GM21360 (cell line): Measurements from ENCODE around the gene CHN2.

ENCODE experiments used
- ATAC-seq: cut with Tn5 transposase; IDR thresholded peaks from one replicate; pipeline ENCODE4 v1.9.1; 2021; ENCODE audit warnings: mild to moderate bottlenecking, moderate library complexity; ENCODE audit not compliant: unreplicated experiment

CHN2 gene

DNA sequence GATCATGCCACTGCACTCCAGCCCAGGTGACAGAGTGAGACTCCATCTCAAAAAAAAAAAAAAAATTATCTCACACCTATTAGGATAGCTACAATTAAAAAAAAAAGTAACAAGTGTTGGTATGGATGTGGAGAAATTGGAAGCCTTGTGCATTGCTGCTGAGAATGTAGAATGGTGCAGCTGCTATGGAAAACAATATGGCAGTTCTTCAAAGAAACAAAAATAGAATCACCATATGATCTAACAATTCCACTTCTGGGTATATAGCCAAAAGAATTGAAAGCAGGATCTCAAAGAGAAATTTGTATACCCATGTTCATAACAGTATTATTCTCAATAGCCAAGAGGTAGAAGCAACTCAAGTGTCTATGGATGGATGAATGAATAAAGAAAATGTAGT lies 225.4 kb downstream of the CHN2 start:
- no peak for ATAC-seq

DNA sequence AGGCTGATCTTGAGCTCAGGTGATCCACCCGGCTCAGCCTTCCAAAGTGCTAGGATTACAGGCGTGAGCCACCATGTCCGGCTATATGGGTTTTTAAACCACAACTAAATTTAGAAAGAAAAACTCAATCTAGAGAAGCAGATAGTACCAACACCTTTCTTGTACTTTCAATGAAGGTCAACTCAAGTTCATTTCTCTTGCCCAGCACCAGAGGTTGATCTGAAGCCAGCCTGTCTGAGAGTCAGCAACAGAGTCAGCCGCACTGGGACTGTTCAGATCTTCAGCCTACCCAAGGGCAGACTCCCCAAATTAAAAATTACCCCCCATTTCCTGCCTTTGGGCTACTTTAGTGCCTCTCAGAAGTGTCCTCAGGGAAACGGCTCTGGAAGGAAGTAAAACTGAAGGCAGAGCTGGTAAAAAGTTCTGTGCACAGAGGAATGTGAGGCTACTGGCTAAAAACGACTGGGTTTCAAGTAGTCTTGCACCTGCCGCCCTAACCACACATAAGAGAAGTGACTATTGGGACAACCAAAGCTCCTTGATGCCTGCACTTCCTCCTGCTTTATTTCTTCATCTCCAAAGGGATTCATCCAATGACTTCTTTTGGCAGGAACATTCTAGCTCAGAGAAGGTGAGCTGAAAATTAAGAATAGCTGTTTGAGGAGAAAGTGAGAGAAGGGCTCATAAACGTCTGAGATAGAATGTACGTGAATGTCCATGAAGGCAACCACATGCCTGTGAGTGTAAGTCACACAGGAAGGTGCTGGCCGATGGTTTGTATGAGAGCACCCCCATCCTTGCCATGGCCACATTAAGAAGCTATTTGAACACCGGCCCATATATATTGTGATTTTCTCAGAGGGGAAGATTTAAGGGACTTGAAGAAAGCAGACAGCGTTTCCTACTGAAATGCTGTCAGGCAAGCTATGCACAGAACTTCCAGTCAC lies 226.7 kb downstream of the CHN2 start:
- no peak for ATAC-seq

DNA sequence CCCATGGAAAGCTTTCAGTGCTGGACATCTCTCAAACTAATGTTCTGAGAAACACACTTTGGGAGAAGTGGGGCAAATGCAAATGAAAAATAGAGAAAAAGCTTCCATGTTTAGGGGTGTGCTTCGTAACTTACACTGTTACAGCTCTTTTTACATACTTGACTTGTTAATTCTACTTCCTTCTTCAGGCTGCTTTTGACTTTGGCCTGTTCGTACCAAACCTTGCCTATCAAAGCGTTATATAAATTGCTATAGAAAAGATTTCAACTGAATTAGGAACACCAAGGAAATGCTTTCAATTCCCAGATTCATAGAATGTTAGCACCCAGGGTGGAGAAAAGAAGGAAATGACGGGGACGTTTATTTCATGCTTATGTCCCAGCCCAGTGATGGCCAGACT lies 228.3 kb downstream of the CHN2 start:
- ATAC-seq: no peak

DNA sequence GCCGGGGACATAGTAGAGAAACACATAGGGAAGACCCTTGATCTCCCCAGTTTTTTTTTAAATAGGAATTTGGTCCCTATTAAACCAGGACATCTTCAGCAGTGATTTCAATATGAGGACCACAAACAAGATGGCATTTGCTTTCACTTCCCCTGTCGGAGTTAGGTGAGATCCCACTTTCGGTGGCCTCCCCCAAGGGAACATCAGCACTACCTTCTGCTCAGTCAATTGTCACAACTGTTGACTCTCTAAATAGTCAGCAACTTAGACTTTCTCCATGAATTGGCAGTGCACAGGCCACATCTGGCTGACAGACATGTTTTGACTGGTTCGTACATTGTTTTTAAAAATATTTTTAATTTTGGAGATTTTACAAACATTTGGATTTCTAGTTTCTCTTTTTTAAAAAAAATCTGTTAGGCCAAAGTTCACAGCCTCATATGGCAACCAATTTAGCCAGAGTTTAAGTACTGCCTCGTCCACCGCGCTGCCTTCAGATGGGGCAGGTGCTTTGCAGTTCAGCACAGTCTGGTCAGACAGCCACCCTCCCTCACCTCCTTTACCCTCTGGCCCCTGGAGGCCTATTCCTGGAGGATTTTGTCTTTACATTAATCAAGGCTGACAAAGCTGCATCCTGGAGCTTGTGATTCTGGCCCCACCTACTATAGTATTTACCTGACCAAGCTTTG lies 229.9 kb downstream of the CHN2 start:
- ATAC-seq: peak; percentile 67

DNA sequence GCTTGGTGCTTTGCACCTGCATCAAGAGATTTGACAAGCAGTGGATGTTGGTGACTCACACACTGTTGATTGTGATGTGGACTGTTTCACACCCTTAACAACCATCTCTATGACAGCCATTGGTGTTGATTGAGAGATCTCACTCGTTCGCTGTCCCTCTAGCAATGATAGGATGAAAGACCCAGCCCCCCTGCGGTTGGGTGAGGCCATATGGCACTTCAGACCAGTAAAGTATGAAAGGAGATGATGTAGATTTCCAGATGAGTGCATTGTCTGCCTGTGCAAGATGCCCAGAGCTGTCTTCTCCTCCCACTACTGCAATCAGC lies 230.4 kb downstream of the CHN2 start:
- no peak for ATAC-seq

DNA sequence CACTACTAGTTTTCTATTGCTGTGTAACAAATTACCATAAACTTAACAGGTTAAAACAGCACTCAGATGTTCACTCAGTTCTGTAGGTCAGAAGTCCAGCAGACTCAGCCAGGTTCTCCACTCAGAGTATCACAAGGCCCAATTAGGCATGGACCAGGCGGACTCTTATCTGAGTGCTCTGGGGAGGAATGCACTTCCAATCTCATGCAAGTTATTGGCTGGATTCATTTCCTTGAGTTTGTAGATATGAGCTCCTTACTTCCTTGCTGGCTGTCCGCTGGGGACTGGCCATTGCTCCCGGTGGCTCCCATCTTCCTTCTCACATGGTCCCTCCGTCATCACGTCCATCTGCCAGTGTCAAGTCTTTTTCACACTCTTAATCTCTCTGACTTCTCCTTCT lies 232.0 kb downstream of the CHN2 start:
- ATAC-seq: no peak

DNA sequence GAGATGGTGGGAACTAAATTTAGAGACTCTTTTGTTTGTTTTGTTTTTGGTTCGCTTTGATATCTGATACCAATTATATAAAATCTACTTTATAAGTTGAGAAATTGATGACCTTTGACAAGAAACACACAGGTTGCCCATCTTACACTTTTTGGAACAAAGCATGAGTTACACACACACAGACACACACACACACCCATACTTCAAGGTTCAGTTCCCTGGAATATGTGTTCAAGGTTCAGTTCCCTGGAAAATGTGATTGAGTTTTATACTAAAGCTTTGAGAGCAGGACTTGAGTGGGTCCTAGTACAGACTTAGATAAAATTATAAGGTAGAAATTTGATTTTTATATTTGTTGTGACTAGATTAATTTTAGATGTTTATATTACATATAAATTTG lies 234.8 kb downstream of the CHN2 start:
- no peak for ATAC-seq

DNA sequence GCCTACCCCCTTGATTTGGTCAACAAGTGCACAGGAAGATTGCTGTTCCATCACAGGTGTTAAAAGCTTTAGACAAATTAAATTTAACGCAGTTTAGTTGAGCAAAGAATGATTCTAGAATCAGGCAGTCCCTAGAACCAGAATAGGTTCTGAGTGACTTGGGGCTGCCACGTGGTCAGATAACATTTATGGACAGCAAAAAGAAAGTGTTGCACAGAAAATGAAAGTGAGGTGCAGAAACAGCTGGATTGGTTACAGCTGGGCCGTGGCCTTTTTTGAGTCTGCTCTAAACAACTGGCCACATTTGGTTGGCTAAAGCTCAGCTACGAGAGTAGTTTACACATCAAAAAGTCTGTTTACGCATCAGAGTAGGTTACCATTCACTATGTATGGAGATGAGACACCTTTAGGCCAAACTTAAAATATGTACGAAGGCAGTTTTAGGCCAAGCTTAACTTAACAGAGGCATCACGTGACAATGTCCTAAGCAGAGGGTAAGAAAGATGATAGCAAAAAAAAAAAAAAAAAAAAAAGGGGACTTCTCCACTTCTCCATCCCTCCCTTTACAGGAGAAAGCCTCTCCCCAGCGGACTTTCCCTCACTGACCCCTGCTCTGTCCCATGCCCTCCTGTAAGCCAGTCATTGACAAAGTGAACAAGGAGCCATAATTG lies 235.8 kb downstream of the CHN2 start:
- ATAC-seq: no peak

DNA sequence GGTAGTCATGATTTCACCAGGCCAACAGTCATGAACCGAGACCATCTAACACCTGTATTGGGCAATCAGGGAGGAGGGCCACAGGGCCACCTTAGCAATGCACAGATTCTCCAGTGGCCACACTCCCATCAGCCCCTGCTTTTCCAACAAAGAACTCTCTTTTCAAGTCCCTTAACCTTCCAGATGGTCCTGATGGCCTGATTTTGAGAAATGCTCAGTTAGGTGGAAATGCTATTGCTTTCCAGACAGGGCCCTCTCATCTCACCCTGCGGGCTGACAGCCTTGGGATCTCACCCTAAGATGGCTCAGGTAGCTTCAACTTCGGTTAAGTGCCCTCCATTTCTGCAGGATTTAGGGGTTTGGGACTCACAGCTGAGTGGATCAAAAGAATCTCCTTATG lies 237.1 kb downstream of the CHN2 start:
- ATAC-seq: no peak

DNA sequence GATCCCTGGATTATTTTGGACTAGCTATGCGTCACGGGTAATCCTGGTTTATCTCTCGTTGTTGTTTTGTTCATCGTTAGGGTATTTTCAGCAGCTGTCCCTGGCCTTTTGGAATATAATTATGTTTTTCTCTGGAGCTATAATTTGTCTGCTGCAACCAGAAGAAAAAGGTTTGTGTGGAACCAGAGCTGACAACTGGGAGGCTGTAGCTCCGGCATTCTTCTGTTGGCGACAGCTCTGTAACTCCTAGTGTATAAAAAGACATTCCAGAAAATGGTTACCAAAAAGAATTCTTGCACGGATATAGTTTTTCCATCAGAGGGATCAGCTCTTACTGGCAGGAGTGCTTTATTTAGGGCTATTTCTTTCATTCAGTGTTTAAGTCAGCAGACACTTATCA lies 238.1 kb downstream of the CHN2 start:
- no peak for ATAC-seq

DNA sequence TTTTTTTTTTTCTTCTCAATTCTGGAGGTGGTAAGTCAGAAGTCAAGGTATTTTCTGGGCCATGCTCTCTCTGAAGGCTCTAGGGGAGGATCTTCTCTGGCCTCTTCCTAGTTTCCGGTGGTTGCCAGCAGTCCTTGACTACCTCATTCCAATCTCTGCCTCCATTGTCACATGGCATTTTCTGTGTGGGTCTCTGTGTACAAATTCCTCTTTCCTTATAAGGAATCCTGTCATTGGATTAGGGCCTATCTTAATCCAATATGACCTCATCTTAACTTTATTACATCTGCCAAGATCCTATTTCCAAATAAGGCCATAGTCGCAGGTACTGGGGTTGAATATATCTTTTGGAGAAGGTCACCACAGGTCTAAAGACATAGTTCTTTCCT lies 239.8 kb downstream of the CHN2 start:
- no peak for ATAC-seq

DNA sequence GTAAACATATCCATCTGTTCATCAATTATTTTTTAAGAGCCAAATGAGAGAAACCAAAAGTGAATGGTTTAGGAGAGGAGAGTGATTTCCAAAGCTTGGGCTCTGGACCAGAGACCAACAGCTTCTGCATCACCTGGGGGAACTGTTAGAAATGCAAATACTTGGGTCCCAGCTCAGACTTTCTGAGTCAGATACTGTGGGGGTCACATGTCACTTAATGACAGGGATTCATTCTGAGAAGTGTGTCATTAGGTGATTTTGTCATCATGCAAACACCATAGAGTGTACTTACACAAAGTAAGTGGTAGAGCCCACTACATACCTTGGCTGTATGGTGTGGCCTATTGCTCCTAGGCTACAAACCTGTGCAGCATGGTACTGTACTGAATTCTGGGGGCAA lies 240.6 kb downstream of the CHN2 start:
- ATAC-seq: peak; percentile 49

DNA sequence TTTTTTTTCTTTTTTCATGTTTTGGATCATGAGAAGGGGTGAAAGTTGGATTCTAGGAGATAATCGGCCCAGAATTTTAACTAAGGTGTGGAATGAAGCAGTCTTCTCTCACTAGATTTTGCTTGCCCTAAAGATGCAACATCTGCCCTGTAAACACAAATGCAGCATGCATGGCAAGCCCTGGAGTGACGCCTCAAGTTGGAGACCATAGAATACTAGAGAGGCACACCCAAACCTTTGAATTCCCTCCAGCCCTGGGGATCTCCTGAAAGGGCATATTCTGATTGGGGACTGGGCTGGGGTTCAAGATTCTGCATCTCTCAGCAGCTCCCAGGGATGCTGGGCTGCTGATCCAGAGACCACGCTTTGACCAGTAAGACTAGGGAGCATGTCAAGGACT lies 241.3 kb downstream of the CHN2 start:
- no peak for ATAC-seq

DNA sequence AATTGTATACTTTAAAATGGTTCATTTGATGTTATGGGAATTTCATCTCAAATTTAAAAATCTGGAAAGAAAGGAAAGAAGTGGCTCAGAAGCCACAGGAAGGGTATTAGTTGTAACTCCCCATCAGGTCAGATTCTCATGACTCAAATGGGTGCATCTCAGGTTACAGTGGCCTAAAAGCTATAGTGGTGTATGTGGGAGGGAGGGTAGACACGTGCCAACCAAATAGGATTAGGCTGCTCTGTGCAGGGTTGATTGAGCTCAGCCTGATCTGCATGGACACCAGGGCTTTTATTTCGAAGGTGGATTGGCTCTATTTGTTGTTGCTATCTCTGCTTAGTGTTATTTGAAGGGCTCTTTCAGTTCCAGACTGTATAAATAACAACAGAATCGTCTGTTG lies 247.6 kb downstream of the CHN2 start:
- no peak for ATAC-seq

DNA sequence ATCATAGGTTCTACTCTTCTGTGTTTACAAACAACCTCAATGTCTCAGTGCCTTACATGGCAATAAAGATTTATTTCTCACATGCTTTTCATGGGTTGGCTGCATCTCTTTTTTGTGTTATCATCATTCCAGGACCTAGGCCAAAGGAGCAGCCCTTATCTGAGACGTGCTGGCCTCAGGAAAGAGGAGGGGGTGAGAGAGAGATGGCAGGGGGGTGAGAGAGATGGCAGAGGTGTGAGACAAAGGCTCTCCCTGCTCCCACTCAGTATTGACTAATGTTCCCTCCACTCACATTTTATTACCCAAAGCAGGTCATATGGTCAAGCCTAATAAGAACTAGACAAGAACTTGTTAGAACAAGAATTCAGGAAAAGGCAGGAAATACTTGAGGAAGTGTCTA lies 249.0 kb downstream of the CHN2 start:
- no peak for ATAC-seq

DNA sequence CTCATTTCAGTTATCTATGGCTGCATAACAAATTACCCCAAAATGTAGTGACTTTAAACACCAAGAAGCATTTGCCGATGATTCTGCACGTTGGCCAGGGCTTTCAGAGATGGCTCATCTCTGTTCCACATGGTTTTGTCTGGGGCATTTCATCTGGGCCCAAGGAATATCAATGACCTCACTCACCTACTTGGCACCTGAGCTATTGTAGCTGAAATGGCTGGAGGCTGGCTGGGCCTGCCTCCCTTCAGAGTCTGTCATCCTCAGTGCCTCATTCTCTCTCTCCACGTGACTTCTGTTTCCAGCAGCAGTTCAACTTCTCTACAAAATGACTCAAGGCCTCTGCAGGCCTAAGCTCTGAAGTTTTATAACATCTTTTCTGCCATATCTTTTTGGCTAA lies 249.7 kb downstream of the CHN2 start:
- ATAC-seq: no peak

DNA sequence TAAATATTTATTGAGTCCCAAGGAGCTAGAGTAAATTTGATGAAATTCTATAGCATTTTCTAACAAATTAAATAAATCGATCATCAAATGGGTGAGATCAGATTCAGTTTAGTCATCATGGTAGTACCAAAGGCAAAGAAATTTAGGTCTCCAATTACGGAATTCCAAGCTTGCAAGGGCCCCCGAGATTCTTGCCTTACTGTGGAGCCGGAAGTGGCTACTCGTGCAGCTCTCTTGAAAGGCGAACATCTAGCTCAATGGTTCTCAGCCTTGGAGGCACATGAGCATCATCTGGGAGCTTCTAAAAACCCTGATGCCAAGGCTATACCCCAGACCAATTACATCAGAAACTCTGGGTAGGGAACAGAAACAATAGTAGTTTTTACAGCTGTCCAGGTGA lies 251.2 kb downstream of the CHN2 start:
- no peak for ATAC-seq

DNA sequence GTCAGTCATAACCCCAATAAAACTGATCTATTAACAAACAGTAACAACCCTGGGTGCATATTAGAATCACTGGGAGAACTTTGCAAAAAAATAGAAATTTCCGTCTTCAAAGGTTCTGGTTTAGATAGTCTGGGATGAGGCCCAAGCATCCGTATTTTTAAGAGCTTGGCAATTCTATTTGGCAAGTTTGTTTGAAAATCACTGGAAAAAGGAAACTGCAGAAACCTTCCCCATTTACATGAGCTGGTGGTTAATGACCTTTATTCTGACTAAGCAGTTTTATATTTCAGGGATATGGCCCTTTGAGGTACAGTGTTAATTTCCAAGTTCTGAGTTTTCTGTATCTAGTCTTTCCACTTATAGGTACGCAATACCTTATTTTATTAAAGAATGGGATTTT lies 253.3 kb downstream of the CHN2 start:
- no peak for ATAC-seq

DNA sequence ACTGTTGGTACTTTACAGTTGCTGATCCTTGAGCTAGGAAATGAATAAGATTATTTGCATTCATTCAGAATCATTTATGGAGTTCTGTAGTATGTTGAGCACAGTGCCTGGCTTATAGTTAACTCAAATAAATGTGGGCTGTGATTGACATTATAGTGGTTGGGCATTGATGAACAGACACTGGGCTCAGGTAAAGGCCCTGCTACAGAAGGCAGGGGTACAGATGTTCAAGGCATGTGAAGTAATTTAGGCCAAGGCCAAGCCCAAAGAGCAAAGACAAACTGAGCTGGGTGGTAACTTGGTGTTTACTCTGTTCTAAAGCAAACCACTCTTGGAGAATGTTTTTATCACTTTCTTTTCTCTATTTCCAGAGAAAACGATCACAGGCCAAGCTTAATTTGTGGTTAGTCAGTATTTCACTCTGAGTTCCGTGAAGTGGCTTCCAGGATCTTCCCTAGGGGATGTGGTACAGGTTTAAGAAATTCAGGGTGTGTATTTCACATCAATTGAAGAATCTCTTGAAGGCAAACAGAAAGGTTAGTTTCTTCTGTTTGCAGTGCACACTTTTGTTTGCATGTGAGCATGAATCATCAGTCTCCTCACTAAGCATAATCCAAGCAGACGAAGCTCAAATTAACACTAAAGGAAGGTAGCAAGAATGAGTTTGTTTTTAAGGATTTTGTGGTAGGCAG lies 255.1 kb downstream of the CHN2 start:
- ATAC-seq: no peak

DNA sequence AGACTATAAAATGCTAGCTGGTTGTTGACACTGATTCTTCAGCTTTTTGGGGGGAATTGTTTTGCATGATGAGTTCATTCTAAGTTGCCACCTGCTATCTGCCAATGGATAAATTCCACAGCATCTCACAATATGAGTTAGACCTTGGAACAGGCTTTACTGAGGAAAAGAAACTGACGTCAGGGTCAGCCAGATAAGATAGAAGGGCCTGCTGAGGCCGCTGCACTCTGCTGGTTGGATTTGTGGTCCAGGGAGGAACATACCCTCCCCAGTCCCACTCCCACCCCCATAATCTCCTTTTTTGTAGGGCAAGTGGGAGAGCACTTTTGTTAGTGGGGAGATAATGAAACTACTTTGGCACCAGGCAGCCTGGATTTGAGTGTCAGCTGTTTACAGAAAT lies 258.4 kb downstream of the CHN2 start:
- no peak for ATAC-seq

DNA sequence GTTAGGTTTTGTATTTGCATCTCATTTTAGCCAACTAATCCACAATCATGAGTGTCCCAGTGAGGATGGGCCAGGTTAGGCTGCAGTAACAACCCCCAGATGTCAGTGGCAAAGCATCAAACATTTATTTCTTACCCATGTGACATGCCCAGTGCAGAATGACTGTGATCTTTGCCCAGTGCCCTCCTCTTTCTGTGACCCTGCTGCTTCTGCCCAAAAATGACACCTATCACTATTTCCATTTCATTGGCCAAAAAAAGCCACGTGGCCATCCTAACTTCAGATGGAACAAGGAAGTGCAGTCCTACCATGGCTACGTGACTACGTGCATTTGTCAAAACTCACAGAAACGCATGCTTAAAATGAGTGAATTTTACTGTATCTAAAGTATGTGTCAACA lies 259.9 kb downstream of the CHN2 start:
- no peak for ATAC-seq
